Glutamatergic neuron (in vitro differentiated cells): ENCODE measurements around the gene SHANK1. TPM values are rescaled to one million over a fixed set of nuclear protein-coding genes. Genes with fewer than 3 reads are reported as not detected.
A peak's percentile ranks its signal among the peaks of the same experiment; 100 is the strongest.

Experiments
- DNase-seq: peaks from one replicate; pipeline ENCODE4 v3.0.0; 2022
- H3K27ac Mint-ChIP-seq: one replicate; pipeline ENCODE4 v1.8.0; 2020; ENCODE audit warnings: mild to moderate bottlenecking, mixed read lengths, inconsistent platforms; ENCODE audit not compliant: unreplicated experiment
- H3K27me3 Mint-ChIP-seq: one replicate; pipeline ENCODE4 v1.8.0; 2020; ENCODE audit warnings: mild to moderate bottlenecking, moderate library complexity, mixed read lengths, inconsistent platforms; ENCODE audit not compliant: unreplicated experiment
- H3K36me3 Mint-ChIP-seq: one replicate; pipeline ENCODE4 v1.8.0; 2020; ENCODE audit warnings: mild to moderate bottlenecking, mixed read lengths, inconsistent platforms; ENCODE audit not compliant: unreplicated experiment
- H3K4me1 Mint-ChIP-seq: one replicate; pipeline ENCODE4 v1.8.0; 2020; ENCODE audit warnings: mild to moderate bottlenecking, low read depth, mixed read lengths, inconsistent platforms; ENCODE audit not compliant: unreplicated experiment
- H3K4me3 Mint-ChIP-seq: one replicate; pipeline ENCODE4 v1.8.0; 2020; ENCODE audit warnings: mild to moderate bottlenecking, mixed read lengths, inconsistent platforms; ENCODE audit not compliant: unreplicated experiment
- H3K9me3 Mint-ChIP-seq: one replicate; pipeline ENCODE4 v1.8.0; 2020; ENCODE audit warnings: mild to moderate bottlenecking, moderate library complexity, mixed read lengths, inconsistent platforms; ENCODE audit not compliant: unreplicated experiment
- total RNA-seq: library from RNA; stranded (reverse); fragmentation: NEBNext Ultra II Directional; extraction: Animal tissue kit (Norgen Biotek cat#: 25700); gene quantifications from one replicate; pipeline ENCODE4 v1.2.1, GENCODE V29; 2021; ENCODE audit not compliant: unreplicated experiment
- TF ChIP-seq, protein P1 (sequence below): fragments of 200-600 bp; sonication (generic); IDR thresholded peaks from one replicate; pipeline ENCODE4 v1.5.0; 2021; ENCODE audit not compliant: partially characterized antibody, unreplicated experiment

Gene SHANK1
- total RNA-seq, 1 donor from 2014 or later = 19.0 TPM

DNA sequence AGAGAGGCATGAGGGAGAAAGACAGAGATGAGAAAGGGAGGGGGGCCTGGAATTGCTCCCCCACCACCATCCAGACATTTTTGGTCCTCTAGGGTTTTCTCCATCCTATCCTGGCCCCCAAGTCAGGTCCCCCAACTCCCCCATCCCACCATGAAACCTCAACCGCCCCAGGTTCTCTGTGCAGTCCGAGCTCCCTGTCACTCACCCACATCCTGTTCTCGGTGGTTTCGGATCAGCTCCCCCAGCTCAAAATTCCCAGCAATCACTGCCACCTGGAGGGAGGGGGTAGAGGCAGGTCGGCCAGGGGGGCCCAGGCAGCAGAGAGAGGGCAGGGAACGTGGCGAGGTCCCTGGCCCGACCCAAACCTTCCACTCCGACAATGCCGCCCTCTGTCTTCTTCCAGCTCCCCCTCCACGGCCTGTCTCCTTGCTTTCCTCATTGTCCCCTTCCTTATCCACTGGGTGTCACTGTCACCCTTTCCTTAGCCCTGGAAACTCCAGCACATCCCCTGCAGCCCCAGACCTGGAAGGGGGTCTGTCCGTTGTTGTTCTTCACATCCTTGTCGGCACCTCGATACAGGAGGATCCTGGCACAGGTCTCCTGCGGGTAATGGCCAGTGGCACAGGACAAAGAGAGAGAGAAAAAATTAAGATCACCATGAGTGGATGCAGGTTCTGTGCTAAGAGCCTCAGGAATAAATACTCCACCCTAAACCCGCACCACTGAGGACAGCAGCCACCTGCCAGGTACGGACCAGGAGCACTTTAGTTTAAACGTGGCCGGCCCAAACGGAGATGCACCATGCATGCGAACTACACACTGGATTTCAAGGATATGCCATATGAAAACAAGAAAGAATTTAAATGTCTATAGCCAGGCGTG, 15.4 kb downstream of the SHANK1 start:
- Mint-ChIP-seq H3K27ac (no peak overlapping the region), H3K9me3 (no peaks in the 10 kb centered on the region), H3K27me3 (peaks cover 18% of the 10 kb centered on the region), H3K4me3 (no peak overlapping the region), H3K4me1 (no peaks in the 10 kb centered on the region), H3K36me3 (no peaks in the 10 kb centered on the region)
- TF ChIP-seq, protein P1, sequence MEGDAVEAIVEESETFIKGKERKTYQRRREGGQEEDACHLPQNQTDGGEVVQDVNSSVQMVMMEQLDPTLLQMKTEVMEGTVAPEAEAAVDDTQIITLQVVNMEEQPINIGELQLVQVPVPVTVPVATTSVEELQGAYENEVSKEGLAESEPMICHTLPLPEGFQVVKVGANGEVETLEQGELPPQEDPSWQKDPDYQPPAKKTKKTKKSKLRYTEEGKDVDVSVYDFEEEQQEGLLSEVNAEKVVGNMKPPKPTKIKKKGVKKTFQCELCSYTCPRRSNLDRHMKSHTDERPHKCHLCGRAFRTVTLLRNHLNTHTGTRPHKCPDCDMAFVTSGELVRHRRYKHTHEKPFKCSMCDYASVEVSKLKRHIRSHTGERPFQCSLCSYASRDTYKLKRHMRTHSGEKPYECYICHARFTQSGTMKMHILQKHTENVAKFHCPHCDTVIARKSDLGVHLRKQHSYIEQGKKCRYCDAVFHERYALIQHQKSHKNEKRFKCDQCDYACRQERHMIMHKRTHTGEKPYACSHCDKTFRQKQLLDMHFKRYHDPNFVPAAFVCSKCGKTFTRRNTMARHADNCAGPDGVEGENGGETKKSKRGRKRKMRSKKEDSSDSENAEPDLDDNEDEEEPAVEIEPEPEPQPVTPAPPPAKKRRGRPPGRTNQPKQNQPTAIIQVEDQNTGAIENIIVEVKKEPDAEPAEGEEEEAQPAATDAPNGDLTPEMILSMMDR = peak; percentile 14
- DNase-seq = peak; percentile 48

DNA sequence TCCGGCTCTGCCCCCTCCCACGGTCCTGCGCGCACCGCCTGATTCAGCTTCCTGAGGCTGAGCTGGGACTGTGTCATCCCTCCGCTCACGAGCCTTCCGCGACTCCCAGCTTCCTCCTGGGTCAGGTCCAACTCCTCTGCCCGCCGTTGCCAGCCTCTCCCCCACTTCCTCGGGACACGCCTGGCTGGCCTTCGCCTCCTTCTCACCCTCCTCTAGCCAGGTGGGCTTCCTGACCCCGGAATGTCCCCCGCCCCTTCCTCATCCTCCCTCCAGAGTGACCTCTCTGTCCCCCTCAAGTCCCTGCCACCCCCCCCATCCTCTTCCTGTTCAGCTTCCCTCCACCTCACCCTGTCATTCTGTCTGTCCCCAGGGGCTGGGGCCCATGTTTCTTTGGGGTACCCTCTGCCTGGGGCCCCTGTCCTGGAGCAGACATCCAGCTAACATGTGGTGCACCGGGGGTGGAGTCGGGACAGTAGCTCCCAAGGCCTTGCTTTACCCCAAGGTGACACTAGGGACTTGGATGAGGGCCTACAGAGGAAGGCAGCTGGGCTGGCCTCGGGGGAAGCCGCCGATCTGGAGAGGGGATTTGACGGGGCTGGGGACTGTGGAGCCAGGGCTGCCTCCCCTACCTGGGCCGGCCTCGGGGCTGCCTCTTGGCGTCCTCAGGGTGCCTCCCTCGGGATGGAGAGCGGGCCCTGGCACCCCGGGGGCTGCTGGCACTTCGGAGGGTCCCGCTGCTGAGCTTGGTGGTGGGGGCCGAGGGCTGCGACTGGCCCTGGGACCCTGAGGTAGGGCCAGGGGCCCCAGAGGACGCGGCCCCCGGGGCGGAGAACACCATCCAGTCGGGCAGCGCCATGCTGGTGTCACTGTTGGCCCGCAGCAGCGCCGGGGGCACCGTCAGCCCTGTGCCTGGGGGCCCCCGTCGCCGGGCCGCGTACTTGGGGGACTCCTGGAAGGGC, 16.5 kb downstream of the SHANK1 start:
- Mint-ChIP-seq H3K36me3 (no peaks in the 10 kb centered on the region), H3K27ac (no peak overlapping the region), H3K4me1 (no peaks in the 10 kb centered on the region), H3K4me3 (no peak overlapping the region), H3K27me3 (peaks cover 22% of the 10 kb centered on the region), H3K9me3 (peaks cover under 1% of the 10 kb centered on the region)
- TF ChIP-seq, protein P1 = no peak
- DNase-seq = no peak

DNA sequence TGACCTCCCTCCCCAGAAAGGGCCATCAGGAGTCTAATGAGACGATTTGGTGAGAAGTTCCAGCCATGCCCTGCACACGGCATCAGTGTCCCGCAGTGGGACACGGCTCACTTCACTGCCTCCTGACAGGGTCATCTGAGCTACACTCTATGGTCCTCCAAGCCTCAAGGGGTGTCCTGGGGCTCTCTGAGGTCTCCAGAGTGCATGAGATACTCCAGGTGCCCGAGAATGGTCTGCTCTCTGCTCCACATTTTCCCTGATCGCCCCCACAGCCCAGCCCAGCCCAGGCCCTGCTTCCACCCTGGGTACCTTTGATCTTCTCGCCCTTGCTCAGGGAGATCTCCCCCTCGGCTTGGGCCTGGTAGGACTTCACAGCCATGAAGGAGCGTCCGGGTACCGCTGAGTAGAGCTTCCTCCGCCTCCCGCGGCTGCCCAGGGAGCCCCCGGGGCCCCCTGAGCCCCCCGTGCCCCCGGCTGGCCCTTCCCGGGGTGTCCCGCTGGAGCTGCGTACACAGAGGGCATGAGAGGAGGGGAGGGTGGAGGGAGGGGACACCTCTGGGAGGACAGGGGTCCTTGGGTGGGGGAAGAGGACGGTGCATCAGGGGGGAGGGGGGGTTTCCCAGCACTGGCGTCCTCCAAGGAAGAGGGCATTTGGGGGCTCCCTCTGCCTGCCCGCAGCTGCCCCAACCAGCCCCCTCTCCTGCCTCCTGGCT, 17.3 kb downstream of the SHANK1 start:
- no peaks in the 10 kb centered on the region for H3K36me3 Mint-ChIP-seq
- no peak overlapping the region for H3K27ac Mint-ChIP-seq
- no peak for DNase-seq
- H3K4me1 Mint-ChIP-seq = no peaks in the 10 kb centered on the region
- H3K9me3 Mint-ChIP-seq = peaks cover 4% of the 10 kb centered on the region
- TF ChIP-seq, protein P1 = no peak
- H3K27me3 Mint-ChIP-seq = peaks cover 27% of the 10 kb centered on the region
- no peak overlapping the region for H3K4me3 Mint-ChIP-seq

DNA sequence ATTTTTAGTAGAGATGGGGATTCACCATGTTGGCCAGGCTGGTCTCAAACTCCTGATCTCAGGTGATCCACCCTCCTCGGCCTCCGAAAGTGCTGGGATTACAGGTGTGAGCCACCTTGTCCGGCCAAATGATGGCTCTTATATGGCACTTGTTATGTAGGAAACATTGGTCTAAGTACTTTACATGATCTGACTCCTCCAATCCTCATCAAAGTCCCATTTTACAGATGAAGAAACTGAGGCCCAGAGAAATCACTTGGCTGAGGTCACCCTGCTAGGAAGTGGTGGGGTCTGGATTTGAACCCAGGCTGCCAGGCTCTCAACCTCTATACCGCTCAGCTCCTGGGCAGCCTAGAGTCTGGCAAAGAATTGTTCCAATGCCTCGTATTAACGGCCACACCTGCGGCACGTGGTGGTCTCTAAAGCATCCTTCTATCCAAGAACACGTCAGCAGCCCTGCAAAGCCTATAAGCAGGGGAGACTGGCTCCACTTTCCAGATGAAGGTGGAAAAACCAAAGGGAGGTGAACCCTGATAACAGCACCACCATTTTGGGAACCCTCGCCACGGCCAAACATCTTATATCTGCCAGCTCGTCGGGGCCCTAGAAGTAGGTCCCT, 18.1 kb downstream of the SHANK1 start:
- no peaks in the 10 kb centered on the region for H3K36me3 Mint-ChIP-seq
- no peak overlapping the region for H3K27ac Mint-ChIP-seq
- TF ChIP-seq, protein P1 = no peak
- H3K4me1 Mint-ChIP-seq = no peaks in the 10 kb centered on the region
- peaks cover 4% of the 10 kb centered on the region for H3K9me3 Mint-ChIP-seq
- DNase-seq = no peak
- peaks cover 26% of the 10 kb centered on the region for H3K27me3 Mint-ChIP-seq
- H3K4me3 Mint-ChIP-seq = no peak overlapping the region
